Panc1 (cell line): ENCODE measurements around the gene ENAH. TPM values are rescaled to one million over a fixed set of nuclear protein-coding genes. Genes with fewer than 3 reads are reported as not detected.

Experiments used
- ATAC-seq: fragments of 200-7000 bp; cut with Tn5 transposase; 2 replicates; pipeline ENCODE4 v1.9.1; 2020; ENCODE audit warnings: mild to moderate bottlenecking, moderate library complexity
- BruUV-seq: library from RNA; stranded (reverse); fragments of 400-500 nt; replicated peaks from 2 replicates; lab custom pipeline; 2021; lab: Mats Ljungman, UMichigan
- CTCF ChIA-PET: fragments of 300-600 bp; sonication (Branson Sonifier 250); formaldehyde crosslinking; loops from one replicate; lab custom pipeline; 2022; ENCODE audit warnings: antibody characterized with exemption; lab: Charles Lee
- POLR2A ChIA-PET: fragments of 300-600 bp; sonication (Branson Sonifier 250); formaldehyde crosslinking; loops from one replicate; lab custom pipeline; 2022; ENCODE audit warnings: antibody characterized with exemption; lab: Charles Lee
- DNase-seq: peaks from one replicate; pipeline ENCODE4 v3.0.0-alpha.2; 2010; ENCODE audit warnings: low read depth, low spot score
- H3K27ac ChIP-seq: 2 replicates; pipeline ENCODE4 v1.5.1; 2011; ENCODE audit warnings: mild to moderate bottlenecking, low read length, inconsistent platforms
- H3K27me3 ChIP-seq: fragments of 200-500 bp; sonication (Bioruptor generic); 2 replicates; pipeline ENCODE4 v1.6.0; 2014; ENCODE audit warnings: low read length, inconsistent platforms; ENCODE audit not compliant: control insufficient read depth, insufficient read depth
- H3K36me3 ChIP-seq: fragments of 200-500 bp; sonication (Bioruptor generic); 2 replicates; pipeline ENCODE4 v1.5.1; 2014; ENCODE audit warnings: inconsistent platforms, mild to moderate bottlenecking, low read length, moderate library complexity; ENCODE audit not compliant: control insufficient read depth, insufficient read depth
- H3K4me1 ChIP-seq: 2 replicates; pipeline ENCODE4 v1.5.1; 2011; ENCODE audit warnings: inconsistent platforms, mild to moderate bottlenecking, low read length, moderate library complexity; ENCODE audit not compliant: control insufficient read depth, insufficient read depth
- H3K4me3 ChIP-seq, 2 experiments: 2 replicates each; pipeline ENCODE4 v1.5.1; 2011 to 2012; ENCODE audit warnings: low read depth in 2 of 2, low read length in 2 of 2, mild to moderate bottlenecking in 2 of 2, inconsistent platforms in 1 of 2, moderate library complexity in 1 of 2
- H3K9me3 ChIP-seq: fragments of 200-500 bp; sonication (Bioruptor generic); 2 replicates; pipeline ENCODE4 v1.5.1; 2014; ENCODE audit warnings: low read depth, mild to moderate bottlenecking, inconsistent platforms, low read length, moderate library complexity; ENCODE audit not compliant: control insufficient read depth, insufficient read depth
- POLR2AphosphoS5 ChIP-seq: IDR thresholded peaks from 2 replicates; pipeline ENCODE4 v1.6.1; 2012; ENCODE audit warnings: mild to moderate bottlenecking, low read depth, low read length, moderate library complexity
- SIN3A ChIP-seq: IDR thresholded peaks from 2 replicates; pipeline ENCODE4 v1.6.1; 2012; ENCODE audit warnings: low read depth, mild to moderate bottlenecking, low read length, moderate library complexity, borderline replicate concordance; ENCODE audit not compliant: insufficient read depth
- TCF7L2 ChIP-seq: IDR thresholded peaks from 2 replicates; pipeline ENCODE4 v1.6.1; 2011; ENCODE audit warnings: mild to moderate bottlenecking, low read depth, low read length, inconsistent platforms
- in situ Hi-C: cut with HindIII; loops from 2 replicates; pipeline ENCODE4 v1.10.0; 2016; ENCODE audit warnings: low sequenced_read_pairs, low pct_unique_long_range_greater_than_20kb
- intact Hi-C: fragments of 100-400 bp; cut with micrococcal nuclease; formaldehyde crosslinking; loops from one replicate; pipeline ENCODE4 v1.10.0; 2022; ENCODE audit not compliant: unreplicated experiment
- total RNA-seq: library from RNA; stranded (reverse); gene quantifications from one replicate; pipeline ENCODE4 v1.2.1, GENCODE V29; 2021; ENCODE audit not compliant: unreplicated experiment
- TF ChIP-seq, protein P1 (sequence below): fragments of 450-650 bp; IDR thresholded peaks from 2 replicates; pipeline ENCODE4 v1.5.1; 2017; ENCODE audit warnings: mild to moderate bottlenecking
- TF ChIP-seq, protein P2 (sequence below), 2 experiments: IDR thresholded peaks; 2 replicates each; pipeline ENCODE4 v1.6.1; 2011 to 2012; ENCODE audit warnings: low read depth in 2 of 2, control low read depth in 1 of 2, low read length in 1 of 2, mild to moderate bottlenecking in 1 of 2, moderate library complexity in 1 of 2; ENCODE audit not compliant: insufficient read depth in 1 of 2

The ENAH gene
- total RNA-seq, 1 experiment from 2014 or later = 133 TPM

DNA sequence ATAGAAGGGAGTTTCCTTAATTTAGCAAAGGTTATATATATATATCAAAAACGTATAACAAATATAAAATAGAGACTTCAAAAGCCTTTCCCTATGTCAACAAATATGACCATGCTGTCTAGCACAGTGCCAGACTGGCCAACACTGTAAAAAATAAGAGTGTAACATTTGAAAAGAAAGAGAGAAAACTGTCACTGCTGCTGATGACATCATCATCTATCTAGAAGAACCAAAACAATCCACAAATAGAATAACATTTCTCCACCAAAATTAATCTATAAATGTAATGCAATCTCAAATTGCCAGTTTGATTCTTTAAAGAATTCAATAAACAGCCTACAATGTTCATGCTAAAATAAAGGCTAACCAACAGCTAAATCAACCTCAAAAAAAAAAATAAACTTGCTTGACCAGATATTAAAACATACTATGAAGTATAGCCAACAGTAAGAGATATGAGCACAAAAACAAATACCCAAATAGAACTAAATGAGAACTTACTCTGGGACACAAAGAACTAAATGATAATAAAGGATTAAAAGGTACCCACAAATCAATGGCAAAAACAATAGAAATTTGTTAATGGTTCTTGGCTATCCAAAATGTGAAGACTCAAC is 50.2 kb downstream of the ENAH start:
- no peaks in the 10 kb centered on the region for H3K36me3 ChIP-seq
- in situ Hi-C loops = no loop called here
- no peaks in the 10 kb centered on the region for H3K27me3 ChIP-seq
- TF ChIP-seq TCF7L2 = no peak
- TF ChIP-seq, protein P1, sequence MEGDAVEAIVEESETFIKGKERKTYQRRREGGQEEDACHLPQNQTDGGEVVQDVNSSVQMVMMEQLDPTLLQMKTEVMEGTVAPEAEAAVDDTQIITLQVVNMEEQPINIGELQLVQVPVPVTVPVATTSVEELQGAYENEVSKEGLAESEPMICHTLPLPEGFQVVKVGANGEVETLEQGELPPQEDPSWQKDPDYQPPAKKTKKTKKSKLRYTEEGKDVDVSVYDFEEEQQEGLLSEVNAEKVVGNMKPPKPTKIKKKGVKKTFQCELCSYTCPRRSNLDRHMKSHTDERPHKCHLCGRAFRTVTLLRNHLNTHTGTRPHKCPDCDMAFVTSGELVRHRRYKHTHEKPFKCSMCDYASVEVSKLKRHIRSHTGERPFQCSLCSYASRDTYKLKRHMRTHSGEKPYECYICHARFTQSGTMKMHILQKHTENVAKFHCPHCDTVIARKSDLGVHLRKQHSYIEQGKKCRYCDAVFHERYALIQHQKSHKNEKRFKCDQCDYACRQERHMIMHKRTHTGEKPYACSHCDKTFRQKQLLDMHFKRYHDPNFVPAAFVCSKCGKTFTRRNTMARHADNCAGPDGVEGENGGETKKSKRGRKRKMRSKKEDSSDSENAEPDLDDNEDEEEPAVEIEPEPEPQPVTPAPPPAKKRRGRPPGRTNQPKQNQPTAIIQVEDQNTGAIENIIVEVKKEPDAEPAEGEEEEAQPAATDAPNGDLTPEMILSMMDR = no peak
- no peak for TF ChIP-seq SIN3A
- no peak for TF ChIP-seq POLR2AphosphoS5
- TF ChIP-seq, protein P2, sequence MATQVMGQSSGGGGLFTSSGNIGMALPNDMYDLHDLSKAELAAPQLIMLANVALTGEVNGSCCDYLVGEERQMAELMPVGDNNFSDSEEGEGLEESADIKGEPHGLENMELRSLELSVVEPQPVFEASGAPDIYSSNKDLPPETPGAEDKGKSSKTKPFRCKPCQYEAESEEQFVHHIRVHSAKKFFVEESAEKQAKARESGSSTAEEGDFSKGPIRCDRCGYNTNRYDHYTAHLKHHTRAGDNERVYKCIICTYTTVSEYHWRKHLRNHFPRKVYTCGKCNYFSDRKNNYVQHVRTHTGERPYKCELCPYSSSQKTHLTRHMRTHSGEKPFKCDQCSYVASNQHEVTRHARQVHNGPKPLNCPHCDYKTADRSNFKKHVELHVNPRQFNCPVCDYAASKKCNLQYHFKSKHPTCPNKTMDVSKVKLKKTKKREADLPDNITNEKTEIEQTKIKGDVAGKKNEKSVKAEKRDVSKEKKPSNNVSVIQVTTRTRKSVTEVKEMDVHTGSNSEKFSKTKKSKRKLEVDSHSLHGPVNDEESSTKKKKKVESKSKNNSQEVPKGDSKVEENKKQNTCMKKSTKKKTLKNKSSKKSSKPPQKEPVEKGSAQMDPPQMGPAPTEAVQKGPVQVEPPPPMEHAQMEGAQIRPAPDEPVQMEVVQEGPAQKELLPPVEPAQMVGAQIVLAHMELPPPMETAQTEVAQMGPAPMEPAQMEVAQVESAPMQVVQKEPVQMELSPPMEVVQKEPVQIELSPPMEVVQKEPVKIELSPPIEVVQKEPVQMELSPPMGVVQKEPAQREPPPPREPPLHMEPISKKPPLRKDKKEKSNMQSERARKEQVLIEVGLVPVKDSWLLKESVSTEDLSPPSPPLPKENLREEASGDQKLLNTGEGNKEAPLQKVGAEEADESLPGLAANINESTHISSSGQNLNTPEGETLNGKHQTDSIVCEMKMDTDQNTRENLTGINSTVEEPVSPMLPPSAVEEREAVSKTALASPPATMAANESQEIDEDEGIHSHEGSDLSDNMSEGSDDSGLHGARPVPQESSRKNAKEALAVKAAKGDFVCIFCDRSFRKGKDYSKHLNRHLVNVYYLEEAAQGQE (IDR thresholded peaks at IDR 0.05; ENCODE audit: insufficient read depth in 1 of 2, low read depth in 2 of 2, low read length in 1 of 2) = no peak
- intact Hi-C loops = no loop called here
- ATAC-seq (no peak), DNase-seq (no peak)
- CTCF ChIA-PET = no interaction called here
- no TSS peak for BruUV-seq
- H3K4me3 ChIP-seq = no peak overlapping the region
- peak overlapping the region; percentile 2; the same call in 1 of the 2 replicates for H3K27ac ChIP-seq
- no peaks in the 10 kb centered on the region for H3K9me3 ChIP-seq
- peaks cover 33% of the 10 kb centered on the region for H3K4me1 ChIP-seq
- POLR2A ChIA-PET = no interaction called here

DNA sequence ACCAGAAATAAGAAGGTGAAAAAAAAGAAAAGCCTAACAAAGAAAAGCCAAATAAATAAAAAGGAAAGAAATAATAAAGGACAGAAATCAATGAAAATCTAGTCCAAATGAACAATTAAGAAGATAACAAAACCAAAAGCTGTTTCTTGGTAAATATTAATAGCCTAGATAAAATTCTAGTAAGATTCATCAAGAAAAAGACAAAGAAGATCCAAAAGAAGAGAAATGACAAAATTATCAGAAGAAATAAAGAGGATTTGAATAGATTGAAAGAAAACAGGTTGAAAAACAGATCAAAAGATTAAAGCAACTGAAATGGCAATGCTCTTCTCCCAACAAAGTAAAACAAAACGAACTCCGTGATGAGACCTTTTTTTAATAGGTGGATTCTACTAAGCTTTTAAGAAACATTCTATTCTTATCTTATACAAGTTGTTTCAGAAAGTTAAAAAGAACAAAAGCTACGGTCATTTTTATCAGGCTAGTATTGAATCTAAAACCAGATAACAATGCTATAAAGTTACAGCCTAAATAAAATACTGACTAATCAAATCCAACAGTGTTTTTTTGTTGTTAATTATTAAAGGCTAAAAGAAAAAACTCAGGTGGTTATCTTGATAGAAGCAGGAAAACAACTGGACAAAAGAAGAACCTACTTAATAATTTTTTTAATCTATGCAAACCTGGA is 50.9 kb downstream of the ENAH start:
- no peaks in the 10 kb centered on the region for H3K36me3 ChIP-seq
- no peaks in the 10 kb centered on the region for H3K9me3 ChIP-seq
- intact Hi-C loops (no loop called here), in situ Hi-C loops (no loop called here)
- ChIA-PET POLR2A (no interaction called here), CTCF (no interaction called here)
- no peaks in the 10 kb centered on the region for H3K27me3 ChIP-seq
- ATAC-seq (no peak), DNase-seq (no peak)
- no peak overlapping the region for H3K27ac ChIP-seq
- H3K4me3 ChIP-seq = no peak overlapping the region
- H3K4me1 ChIP-seq = peaks cover 27% of the 10 kb centered on the region
- TF ChIP-seq POLR2AphosphoS5 (no peak), TCF7L2 (no peak), SIN3A (no peak)
- TF ChIP-seq, protein P1 = no peak
- TF ChIP-seq, protein P2 (IDR thresholded peaks at IDR 0.05; ENCODE audit: insufficient read depth in 1 of 2, low read depth in 2 of 2, low read length in 1 of 2) = no peak
- no TSS peak for BruUV-seq
